PFSK-1 (cell line): ENCODE data around the gene RECQL5.

Experiments used
- POLR2AphosphoS5 ChIP-seq: IDR thresholded peaks from 2 replicates; pipeline ENCODE4 v1.6.1; 2012; ENCODE audit warnings: low read depth, mild to moderate bottlenecking, control low read depth, low read length, moderate library complexity
- REST ChIP-seq, 2 experiments: IDR thresholded peaks; 2 replicates each; pipeline versions ENCODE4 v1.6.1 to v1.8.0; 2011 to 2012; ENCODE audit warnings: low read depth in 2 of 2, low read length in 2 of 2, control low read depth in 1 of 2, inconsistent platforms in 1 of 2, mild to moderate bottlenecking in 1 of 2, moderate library complexity in 1 of 2; ENCODE audit not compliant: insufficient read depth in 1 of 2
- TAF1 ChIP-seq: IDR thresholded peaks from 2 replicates; pipeline ENCODE4 v1.6.1; 2012; ENCODE audit warnings: low read length, control low read depth, borderline replicate concordance; ENCODE audit not compliant: insufficient read depth

- TF ChIP-seq TAF1 (no peak), REST (IDR thresholded peaks at IDR 0.05; ENCODE audit: insufficient read depth in 1 of 2, low read depth in 2 of 2, low read length in 2 of 2) (no peak), POLR2AphosphoS5 (no peak)
These were observed 51.7 kb downstream of the RECQL5 start for GRCh38 chr17:75615301-75615700.
